SK-N-SH treated with all-trans-retinoic acid at 6 μM for 48 hours (cell line): ENCODE data around the gene AMN.

ENCODE experiments used
- ATAC-seq: fragments of 200-7000 bp; cut with Tn5 transposase; 3 replicates; pipeline ENCODE4 v1.9.1; 2020; ENCODE audit warnings: mild to moderate bottlenecking, moderate library complexity
- BACH2 ChIP-seq: fragments of 250-450 bp; sonication (Bioruptor Pico); IDR thresholded peaks from 2 replicates; pipeline ENCODE4 v1.9.0; 2021; ENCODE audit warnings: mild to moderate bottlenecking, borderline replicate concordance
- CSDC2 ChIP-seq: fragments of 250-450 bp; sonication (Bioruptor Pico); IDR thresholded peaks from 2 replicates; pipeline ENCODE4 v1.5.0; 2020; ENCODE audit warnings: mild to moderate bottlenecking, moderate library complexity
- GLIS3 ChIP-seq: fragments of 250-450 bp; sonication (Bioruptor Pico); IDR thresholded peaks from 2 replicates; pipeline ENCODE4 v1.5.0; 2020; ENCODE audit warnings: mild to moderate bottlenecking, moderate library complexity
- ISL1 ChIP-seq: fragments of 250-450 bp; sonication (Bioruptor Pico); IDR thresholded peaks from 2 replicates; pipeline ENCODE4 v2.1.2; 2022; ENCODE audit warnings: mild to moderate bottlenecking, moderate library complexity
- OSR1 ChIP-seq: fragments of 250-450 bp; sonication (Bioruptor Pico); IDR thresholded peaks from 2 replicates; pipeline ENCODE4 v1.8.0; 2022; ENCODE audit warnings: moderate library complexity, mild to moderate bottlenecking, inconsistent platforms
- PPARA ChIP-seq: fragments of 250-450 bp; sonication (Bioruptor Pico); IDR thresholded peaks from 2 replicates; pipeline ENCODE4 v1.5.0; 2020; ENCODE audit warnings: mild to moderate bottlenecking, borderline replicate concordance
- RARB ChIP-seq: fragments of 250-450 bp; sonication (Bioruptor Pico); IDR thresholded peaks from 2 replicates; pipeline ENCODE4 v1.8.0; 2021; ENCODE audit warnings: mild to moderate bottlenecking, moderate library complexity
- TCF4 ChIP-seq: fragments of 250-450 bp; sonication (Bioruptor Pico); IDR thresholded peaks from 2 replicates; pipeline ENCODE4 v1.8.0; 2021; ENCODE audit warnings: mild to moderate bottlenecking, moderate library complexity, borderline replicate concordance
- ZFP3 ChIP-seq: fragments of 250-450 bp; sonication (Bioruptor Pico); IDR thresholded peaks from 2 replicates; pipeline ENCODE4 v1.5.0; 2020; ENCODE audit warnings: mild to moderate bottlenecking, moderate library complexity
- ZNF565 ChIP-seq: fragments of 450-650 bp; formaldehyde crosslinking; conservative IDR thresholded peaks from 2 replicates; pipeline ENCODE4 v1.5.0; 2020; ENCODE audit warnings: low read depth, mild to moderate bottlenecking, moderate library complexity
- ZNF70 ChIP-seq: fragments of 450-650 bp; formaldehyde crosslinking; IDR thresholded peaks from 2 replicates; pipeline ENCODE4 v1.5.0; 2020; ENCODE audit warnings: mild to moderate bottlenecking, moderate library complexity
- ZNF8 ChIP-seq: fragments of 450-650 bp; formaldehyde crosslinking; IDR thresholded peaks from 2 replicates; pipeline ENCODE4 v1.5.0; 2020; ENCODE audit warnings: mild to moderate bottlenecking, moderate library complexity
- TF ChIP-seq, protein P1 (sequence below): fragments of 250-450 bp; sonication (Bioruptor Pico); IDR thresholded peaks from 2 replicates; pipeline ENCODE4 v1.5.1; 2020; ENCODE audit warnings: low read depth, mild to moderate bottlenecking, moderate library complexity
- TF ChIP-seq, protein P2 (sequence below): fragments of 250-450 bp; sonication (Bioruptor Pico); IDR thresholded peaks from 2 replicates; pipeline ENCODE4 v1.8.0; 2021; ENCODE audit warnings: low read depth, mild to moderate bottlenecking, moderate library complexity, borderline replicate concordance
- TF ChIP-seq, protein P3 (sequence below): fragments of 250-450 bp; sonication (Bioruptor Pico); IDR thresholded peaks from 2 replicates; pipeline ENCODE4 v1.5.0; 2020; ENCODE audit warnings: mild to moderate bottlenecking, moderate library complexity
- TF ChIP-seq, protein P4 (sequence below): fragments of 250-450 bp; sonication (Bioruptor Pico); IDR thresholded peaks from 2 replicates; pipeline ENCODE4 v1.5.1; 2021; ENCODE audit warnings: mild to moderate bottlenecking, moderate library complexity

Gene AMN

DNA sequence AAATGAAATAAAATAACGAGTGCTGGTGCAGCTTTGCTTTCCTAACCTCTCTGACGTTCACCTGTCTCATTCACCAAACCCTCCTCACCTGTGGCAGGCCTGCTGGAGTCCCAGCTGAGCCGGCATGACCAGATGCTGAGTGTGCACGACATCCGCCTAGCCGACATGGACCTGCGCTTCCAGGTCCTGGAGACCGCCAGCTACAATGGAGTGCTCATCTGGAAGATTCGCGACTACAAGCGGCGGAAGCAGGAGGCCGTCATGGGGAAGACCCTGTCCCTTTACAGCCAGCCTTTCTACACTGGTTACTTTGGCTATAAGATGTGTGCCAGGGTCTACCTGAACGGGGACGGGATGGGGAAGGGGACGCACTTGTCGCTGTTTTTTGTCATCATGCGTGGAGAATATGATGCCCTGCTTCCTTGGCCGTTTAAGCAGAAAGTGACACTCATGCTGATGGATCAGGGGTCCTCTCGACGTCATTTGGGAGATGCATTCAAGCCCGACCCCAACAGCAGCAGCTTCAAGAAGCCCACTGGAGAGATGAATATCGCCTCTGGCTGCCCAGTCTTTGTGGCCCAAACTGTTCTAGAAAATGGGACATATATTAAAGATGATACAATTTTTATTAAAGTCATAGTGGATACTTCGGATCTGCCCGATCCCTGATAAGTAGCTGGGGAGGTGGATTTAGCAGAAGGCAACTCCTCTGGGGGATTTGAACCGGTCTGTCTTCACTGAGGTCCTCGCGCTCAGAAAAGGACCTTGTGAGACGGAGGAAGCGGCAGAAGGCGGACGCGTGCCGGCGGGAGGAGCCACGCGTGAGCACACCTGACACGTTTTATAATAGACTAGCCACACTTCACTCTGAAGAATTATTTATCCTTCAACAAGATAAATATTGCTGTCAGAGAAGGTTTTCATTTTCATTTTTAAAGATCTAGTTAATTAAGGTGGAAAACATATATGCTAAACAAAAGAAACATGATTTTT is 17.1 kb upstream of the AMN start:
- no peak for TF ChIP-seq OSR1 (CRISPR knock-in tag)
- TF ChIP-seq ZFP3 (CRISPR knock-in tag), result no peak
- TF ChIP-seq GLIS3 (CRISPR knock-in tag), result no peak
- TF ChIP-seq, protein P1, sequence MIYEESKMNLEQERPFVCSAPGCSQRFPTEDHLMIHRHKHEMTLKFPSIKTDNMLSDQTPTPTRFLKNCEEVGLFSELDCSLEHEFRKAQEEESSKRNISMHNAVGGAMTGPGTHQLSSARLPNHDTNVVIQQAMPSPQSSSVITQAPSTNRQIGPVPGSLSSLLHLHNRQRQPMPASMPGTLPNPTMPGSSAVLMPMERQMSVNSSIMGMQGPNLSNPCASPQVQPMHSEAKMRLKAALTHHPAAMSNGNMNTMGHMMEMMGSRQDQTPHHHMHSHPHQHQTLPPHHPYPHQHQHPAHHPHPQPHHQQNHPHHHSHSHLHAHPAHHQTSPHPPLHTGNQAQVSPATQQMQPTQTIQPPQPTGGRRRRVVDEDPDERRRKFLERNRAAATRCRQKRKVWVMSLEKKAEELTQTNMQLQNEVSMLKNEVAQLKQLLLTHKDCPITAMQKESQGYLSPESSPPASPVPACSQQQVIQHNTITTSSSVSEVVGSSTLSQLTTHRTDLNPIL (CRISPR knock-in tag), result no peak
- no peak for TF ChIP-seq CSDC2 (CRISPR knock-in tag)
- TF ChIP-seq, protein P2, sequence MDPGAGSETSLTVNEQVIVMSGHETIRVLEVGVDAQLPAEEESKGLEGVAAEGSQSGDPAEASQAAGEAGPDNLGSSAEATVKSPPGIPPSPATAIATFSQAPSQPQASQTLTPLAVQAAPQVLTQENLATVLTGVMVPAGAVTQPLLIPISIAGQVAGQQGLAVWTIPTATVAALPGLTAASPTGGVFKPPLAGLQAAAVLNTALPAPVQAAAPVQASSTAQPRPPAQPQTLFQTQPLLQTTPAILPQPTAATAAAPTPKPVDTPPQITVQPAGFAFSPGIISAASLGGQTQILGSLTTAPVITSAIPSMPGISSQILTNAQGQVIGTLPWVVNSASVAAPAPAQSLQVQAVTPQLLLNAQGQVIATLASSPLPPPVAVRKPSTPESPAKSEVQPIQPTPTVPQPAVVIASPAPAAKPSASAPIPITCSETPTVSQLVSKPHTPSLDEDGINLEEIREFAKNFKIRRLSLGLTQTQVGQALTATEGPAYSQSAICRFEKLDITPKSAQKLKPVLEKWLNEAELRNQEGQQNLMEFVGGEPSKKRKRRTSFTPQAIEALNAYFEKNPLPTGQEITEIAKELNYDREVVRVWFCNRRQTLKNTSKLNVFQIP (CRISPR knock-in tag), result no peak
- TF ChIP-seq, protein P3, sequence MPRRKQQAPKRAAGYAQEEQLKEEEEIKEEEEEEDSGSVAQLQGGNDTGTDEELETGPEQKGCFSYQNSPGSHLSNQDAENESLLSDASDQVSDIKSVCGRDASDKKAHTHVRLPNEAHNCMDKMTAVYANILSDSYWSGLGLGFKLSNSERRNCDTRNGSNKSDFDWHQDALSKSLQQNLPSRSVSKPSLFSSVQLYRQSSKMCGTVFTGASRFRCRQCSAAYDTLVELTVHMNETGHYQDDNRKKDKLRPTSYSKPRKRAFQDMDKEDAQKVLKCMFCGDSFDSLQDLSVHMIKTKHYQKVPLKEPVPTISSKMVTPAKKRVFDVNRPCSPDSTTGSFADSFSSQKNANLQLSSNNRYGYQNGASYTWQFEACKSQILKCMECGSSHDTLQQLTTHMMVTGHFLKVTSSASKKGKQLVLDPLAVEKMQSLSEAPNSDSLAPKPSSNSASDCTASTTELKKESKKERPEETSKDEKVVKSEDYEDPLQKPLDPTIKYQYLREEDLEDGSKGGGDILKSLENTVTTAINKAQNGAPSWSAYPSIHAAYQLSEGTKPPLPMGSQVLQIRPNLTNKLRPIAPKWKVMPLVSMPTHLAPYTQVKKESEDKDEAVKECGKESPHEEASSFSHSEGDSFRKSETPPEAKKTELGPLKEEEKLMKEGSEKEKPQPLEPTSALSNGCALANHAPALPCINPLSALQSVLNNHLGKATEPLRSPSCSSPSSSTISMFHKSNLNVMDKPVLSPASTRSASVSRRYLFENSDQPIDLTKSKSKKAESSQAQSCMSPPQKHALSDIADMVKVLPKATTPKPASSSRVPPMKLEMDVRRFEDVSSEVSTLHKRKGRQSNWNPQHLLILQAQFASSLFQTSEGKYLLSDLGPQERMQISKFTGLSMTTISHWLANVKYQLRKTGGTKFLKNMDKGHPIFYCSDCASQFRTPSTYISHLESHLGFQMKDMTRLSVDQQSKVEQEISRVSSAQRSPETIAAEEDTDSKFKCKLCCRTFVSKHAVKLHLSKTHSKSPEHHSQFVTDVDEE (CRISPR knock-in tag), result no peak
- TF ChIP-seq, protein P4, sequence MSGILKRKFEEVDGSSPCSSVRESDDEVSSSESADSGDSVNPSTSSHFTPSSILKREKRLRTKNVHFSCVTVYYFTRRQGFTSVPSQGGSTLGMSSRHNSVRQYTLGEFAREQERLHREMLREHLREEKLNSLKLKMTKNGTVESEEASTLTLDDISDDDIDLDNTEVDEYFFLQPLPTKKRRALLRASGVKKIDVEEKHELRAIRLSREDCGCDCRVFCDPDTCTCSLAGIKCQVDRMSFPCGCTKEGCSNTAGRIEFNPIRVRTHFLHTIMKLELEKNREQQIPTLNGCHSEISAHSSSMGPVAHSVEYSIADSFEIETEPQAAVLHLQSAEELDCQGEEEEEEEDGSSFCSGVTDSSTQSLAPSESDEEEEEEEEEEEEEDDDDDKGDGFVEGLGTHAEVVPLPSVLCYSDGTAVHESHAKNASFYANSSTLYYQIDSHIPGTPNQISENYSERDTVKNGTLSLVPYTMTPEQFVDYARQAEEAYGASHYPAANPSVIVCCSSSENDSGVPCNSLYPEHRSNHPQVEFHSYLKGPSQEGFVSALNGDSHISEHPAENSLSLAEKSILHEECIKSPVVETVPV (CRISPR knock-in tag), result no peak
- no peak for TF ChIP-seq BACH2
- TF ChIP-seq RARB (CRISPR knock-in tag), result no peak
- TF ChIP-seq ZNF565 (CRISPR knock-in tag), result no peak
- no peak for TF ChIP-seq PPARA (CRISPR knock-in tag)
- TF ChIP-seq, all 23 proteins: peak for 0
- no peak for ATAC-seq

DNA sequence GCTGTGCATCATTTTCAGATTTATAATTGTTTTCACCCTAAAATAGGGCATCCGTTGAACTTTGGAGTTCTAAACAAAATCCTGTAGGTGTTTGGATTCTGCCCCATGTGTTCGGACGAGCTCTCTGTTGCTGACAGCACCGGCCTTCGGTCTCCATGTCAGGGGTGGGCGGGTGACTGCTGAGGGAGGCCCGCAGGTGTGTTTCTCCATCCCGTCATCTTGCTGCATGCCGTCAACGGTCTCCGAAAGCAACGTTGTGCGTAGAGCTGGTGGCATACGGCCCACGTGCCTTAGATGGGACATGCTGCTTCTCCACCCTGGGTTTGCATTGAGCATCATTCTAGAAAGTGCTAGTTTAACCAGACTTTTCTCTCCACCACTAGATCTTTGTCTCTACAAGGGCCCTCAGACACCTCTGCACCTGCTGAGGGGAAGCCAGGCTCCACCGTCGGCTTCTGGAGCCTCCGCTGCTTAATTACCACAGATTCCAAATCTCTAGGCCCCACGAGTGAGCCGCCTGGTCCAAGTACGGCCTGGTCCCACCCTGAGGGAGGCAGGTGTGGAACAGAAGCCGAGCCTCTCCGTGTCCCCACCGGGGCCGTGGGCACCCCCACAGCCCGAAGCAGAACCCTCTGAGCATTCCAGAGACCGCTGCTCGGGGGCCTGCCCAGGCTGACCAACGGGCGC is 15.7 kb upstream of the AMN start:
- TF ChIP-seq ZNF70 (CRISPR knock-in tag) (no peak), CSDC2 (CRISPR knock-in tag) (no peak), PPARA (CRISPR knock-in tag) (no peak), TCF4 (CRISPR knock-in tag) (no peak)
- TF ChIP-seq, protein P2 (CRISPR knock-in tag), result no peak
- TF ChIP-seq, protein P4 (CRISPR knock-in tag), result no peak
- ATAC-seq, result no peak

DNA sequence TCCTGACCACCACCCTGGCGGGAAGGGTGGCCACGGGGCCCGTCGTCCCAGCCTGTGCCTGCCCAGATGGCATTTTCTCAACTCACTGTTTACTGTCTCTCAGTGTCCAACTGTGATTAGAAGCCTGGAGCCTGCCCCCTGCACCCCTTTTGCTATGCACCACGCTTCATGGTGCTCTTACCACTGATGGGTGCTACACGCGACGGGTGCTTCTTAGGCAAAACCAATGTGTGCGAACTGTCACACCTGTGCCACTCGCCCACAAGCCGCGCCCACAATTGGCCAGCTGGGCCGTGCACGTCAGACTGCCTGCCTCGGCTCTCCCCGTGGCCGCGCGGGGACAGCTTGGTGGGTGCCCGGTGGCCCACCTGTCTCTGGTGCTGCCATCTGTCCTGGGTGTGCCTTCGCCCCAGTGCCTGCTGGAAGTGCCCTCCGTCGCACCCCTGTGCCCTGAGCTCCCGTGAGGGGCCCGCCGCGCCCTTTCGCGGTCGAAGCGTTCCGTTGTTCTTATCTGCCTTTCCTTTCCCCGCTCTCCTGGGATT is 15.1 kb upstream of the AMN start:
- ATAC-seq, result no peak
- TF ChIP-seq, protein P1 (CRISPR knock-in tag), result no peak
- TF ChIP-seq ZNF8 (no peak), ISL1 (no peak)
- TF ChIP-seq, protein P3 (CRISPR knock-in tag), result no peak
